Neuronal stem cell (in vitro differentiated cells): ENCODE results near the gene RHOV.
A peak's percentile ranks its signal among the peaks of the same experiment; 100 is the strongest.

Experiments used
- DNase-seq: peaks from one replicate; pipeline ENCODE4 v3.0.0-alpha.2; 2013; ENCODE audit warnings: low spot score
- H2AFZ ChIP-seq: one replicate; pipeline ENCODE4 v1.6.1; 2013; ENCODE audit warnings: mild to moderate bottlenecking, low read length, inconsistent platforms
- H2AK5ac ChIP-seq: 2 replicates; pipeline ENCODE4 v1.6.1; 2013; ENCODE audit warnings: low read depth, mild to moderate bottlenecking, inconsistent platforms, low read length, moderate library complexity, mixed read lengths
- H2BK120ac ChIP-seq: 2 replicates; pipeline ENCODE4 v1.6.1; 2013; ENCODE audit warnings: low read depth, mild to moderate bottlenecking, inconsistent platforms, low read length, moderate library complexity, mixed read lengths
- H2BK12ac ChIP-seq: one replicate; pipeline ENCODE4 v1.6.1; 2013; ENCODE audit warnings: low read length, inconsistent platforms
- H2BK15ac ChIP-seq: 2 replicates; pipeline ENCODE4 v1.6.1; 2013; ENCODE audit warnings: mild to moderate bottlenecking, low read length, inconsistent platforms, mixed read lengths
- H2BK5ac ChIP-seq: one replicate; pipeline ENCODE4 v1.6.1; 2013; ENCODE audit warnings: inconsistent platforms, mild to moderate bottlenecking, low read length, moderate library complexity
- H3K14ac ChIP-seq: one replicate; pipeline ENCODE4 v1.6.1; 2013; ENCODE audit warnings: low read length, inconsistent platforms
- H3K18ac ChIP-seq: 2 replicates; pipeline ENCODE4 v1.6.1; 2013; ENCODE audit warnings: low read length, inconsistent platforms
- H3K23ac ChIP-seq: 2 replicates; pipeline ENCODE4 v1.6.1; 2013; ENCODE audit warnings: low read depth, mild to moderate bottlenecking, mixed read lengths, low read length, inconsistent platforms; ENCODE audit not compliant: poor library complexity
- H3K27ac ChIP-seq: replicated peaks from 3 replicates; pipeline ENCODE4 v1.5.1; 2013; ENCODE audit warnings: low read length, inconsistent platforms
- H3K27me3 ChIP-seq, 3 experiments: 2 replicates each; pipeline ENCODE4 v1.6.1; 2013; ENCODE audit warnings: low read length in 3 of 3, mild to moderate bottlenecking in 2 of 3, inconsistent platforms in 1 of 3, low read depth in 1 of 3, mixed read lengths in 1 of 3, moderate library complexity in 1 of 3; ENCODE audit not compliant: control insufficient read depth in 3 of 3, insufficient read depth in 3 of 3
- H3K36me3 ChIP-seq, 2 donors: replicated peaks in 1 of 2; 2 replicates each; pipeline ENCODE4 v1.6.1; 2013; ENCODE audit warnings: low read length in 2 of 2; ENCODE audit not compliant: control insufficient read depth in 2 of 2, insufficient read depth in 2 of 2
- H3K4ac ChIP-seq: 2 replicates; pipeline ENCODE4 v1.6.1; 2013; ENCODE audit warnings: inconsistent platforms, mild to moderate bottlenecking, low read length, moderate library complexity
- H3K4me1 ChIP-seq, 2 donors: 1 replicate in 1 of 2; 2 replicates in 1 of 2; pipeline ENCODE4 v1.6.1; 2013; ENCODE audit warnings: low read length in 2 of 2, low read depth in 1 of 2; ENCODE audit not compliant: control insufficient read depth in 2 of 2, insufficient read depth in 1 of 2
- H3K4me2 ChIP-seq: one replicate; pipeline ENCODE4 v1.6.1; 2013; ENCODE audit warnings: mild to moderate bottlenecking, low read length, inconsistent platforms; ENCODE audit not compliant: insufficient read depth, poor library complexity, severe bottlenecking
- H3K4me3 ChIP-seq, 2 donors: 2 replicates each; pipeline ENCODE4 v1.5.1; 2013; ENCODE audit warnings: low read length in 2 of 2, mild to moderate bottlenecking in 2 of 2, inconsistent platforms in 1 of 2, moderate library complexity in 1 of 2
- H3K79me1 ChIP-seq: one replicate; pipeline ENCODE4 v1.6.1; 2013; ENCODE audit warnings: low read depth, mild to moderate bottlenecking, inconsistent platforms, low read length, moderate library complexity
- H3K9ac ChIP-seq: one replicate; pipeline ENCODE4 v1.6.1; 2013; ENCODE audit warnings: mild to moderate bottlenecking, low read depth, low read length, inconsistent platforms; ENCODE audit not compliant: poor library complexity
- H3K9me3 ChIP-seq, 2 donors: replicated peaks in 1 of 2; 2 replicates each; pipeline versions ENCODE3 to v1.6.1; 2013; ENCODE audit warnings: low read length in 2 of 2, mild to moderate bottlenecking in 2 of 2, inconsistent platforms in 1 of 2, low read depth in 1 of 2, mixed read lengths in 1 of 2, moderate library complexity in 1 of 2; ENCODE audit not compliant: control insufficient read depth in 2 of 2, insufficient read depth in 1 of 2
- H4K8ac ChIP-seq: one replicate; pipeline ENCODE4 v1.6.1; 2013; ENCODE audit warnings: low read depth, mild to moderate bottlenecking, inconsistent platforms, low read length, moderate library complexity
- H4K91ac ChIP-seq: one replicate; pipeline ENCODE4 v1.6.1; 2013; ENCODE audit warnings: low read length, low read depth, mild to moderate bottlenecking, inconsistent platforms; ENCODE audit not compliant: poor library complexity
- WGBS, 2 donors: extraction: QIAGEN DNeasy Blood & Tissue Kit; methylation state at CpG; one replicate each; pipeline ENCODE4 v1.1.7; 2013; ENCODE audit warnings: missing lambda C conversion rate in 2 of 2, mixed read lengths in 1 of 2; ENCODE audit not compliant: insufficient read length in 2 of 2, insufficient replicate concordance in 1 of 2; ENCODE audit errors: extremely low coverage in 2 of 2; 5-methylcytosine and 5-hydroxymethylcytosine counted together

Gene RHOV

DNA sequence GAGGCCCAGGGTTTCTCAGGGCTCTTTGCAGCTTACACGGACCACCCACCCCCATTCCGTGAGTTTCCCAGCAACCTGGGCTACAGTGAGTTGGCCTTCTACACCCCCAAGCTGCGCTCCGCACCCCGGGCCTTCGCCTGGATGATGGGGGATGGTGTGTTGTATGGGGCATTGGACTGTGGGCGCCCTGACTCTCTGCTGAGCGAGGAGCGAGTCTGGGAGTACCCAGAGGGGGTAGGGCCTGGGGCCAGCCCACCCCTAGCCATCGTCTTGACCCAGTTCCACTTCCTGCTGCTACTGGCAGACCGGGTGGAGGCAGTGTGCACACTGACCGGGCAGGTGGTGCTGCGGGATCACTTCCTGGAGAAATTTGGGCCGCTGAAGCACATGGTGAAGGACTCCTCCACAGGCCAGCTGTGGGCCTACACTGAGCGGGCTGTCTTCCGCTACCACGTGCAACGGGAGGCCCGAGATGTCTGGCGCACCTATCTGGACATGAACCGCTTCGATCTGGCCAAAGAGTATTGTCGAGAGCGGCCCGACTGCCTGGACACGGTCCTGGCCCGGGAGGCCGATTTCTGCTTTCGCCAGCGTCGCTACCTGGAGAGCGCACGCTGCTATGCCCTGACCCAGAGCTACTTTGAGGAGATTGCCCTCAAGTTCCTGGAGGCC is 25.6 kb upstream of the RHOV start:
- H2BK120ac ChIP-seq = no peak overlapping the region
- H3K4me3 ChIP-seq = no peak overlapping the region
- no peak overlapping the region for H4K91ac ChIP-seq
- no peak overlapping the region for H3K27ac ChIP-seq
- no peak overlapping the region for H4K8ac ChIP-seq
- no peak overlapping the region for H3K4ac ChIP-seq
- H3K23ac ChIP-seq = no peak overlapping the region
- H2BK12ac ChIP-seq = no peak overlapping the region
- no peak overlapping the region for H2AFZ ChIP-seq
- H3K14ac ChIP-seq = no peak overlapping the region
- H2BK15ac ChIP-seq = no peak overlapping the region
- no peaks in the 10 kb centered on the region for H3K9me3 ChIP-seq
- no peaks in the 10 kb centered on the region for H3K27me3 ChIP-seq
- peaks cover 46 to 74% of the 10 kb centered on the region in 2 donors for H3K36me3 ChIP-seq
- H3K4me1 ChIP-seq = peaks cover 7% of the 10 kb centered on the region in 2 donors
- peaks cover 23% of the 10 kb centered on the region for H3K79me1 ChIP-seq
- H3K9ac ChIP-seq = peak overlapping the region; percentile 21
- DNase-seq = no peak
- no peak overlapping the region for H3K4me2 ChIP-seq
- WGBS, 2 donors = no CpG with 5 or more reads among the region's 33 CpGs
- H3K18ac ChIP-seq = no peak overlapping the region
- H2BK5ac ChIP-seq = no peak overlapping the region
- no peak overlapping the region for H2AK5ac ChIP-seq

DNA sequence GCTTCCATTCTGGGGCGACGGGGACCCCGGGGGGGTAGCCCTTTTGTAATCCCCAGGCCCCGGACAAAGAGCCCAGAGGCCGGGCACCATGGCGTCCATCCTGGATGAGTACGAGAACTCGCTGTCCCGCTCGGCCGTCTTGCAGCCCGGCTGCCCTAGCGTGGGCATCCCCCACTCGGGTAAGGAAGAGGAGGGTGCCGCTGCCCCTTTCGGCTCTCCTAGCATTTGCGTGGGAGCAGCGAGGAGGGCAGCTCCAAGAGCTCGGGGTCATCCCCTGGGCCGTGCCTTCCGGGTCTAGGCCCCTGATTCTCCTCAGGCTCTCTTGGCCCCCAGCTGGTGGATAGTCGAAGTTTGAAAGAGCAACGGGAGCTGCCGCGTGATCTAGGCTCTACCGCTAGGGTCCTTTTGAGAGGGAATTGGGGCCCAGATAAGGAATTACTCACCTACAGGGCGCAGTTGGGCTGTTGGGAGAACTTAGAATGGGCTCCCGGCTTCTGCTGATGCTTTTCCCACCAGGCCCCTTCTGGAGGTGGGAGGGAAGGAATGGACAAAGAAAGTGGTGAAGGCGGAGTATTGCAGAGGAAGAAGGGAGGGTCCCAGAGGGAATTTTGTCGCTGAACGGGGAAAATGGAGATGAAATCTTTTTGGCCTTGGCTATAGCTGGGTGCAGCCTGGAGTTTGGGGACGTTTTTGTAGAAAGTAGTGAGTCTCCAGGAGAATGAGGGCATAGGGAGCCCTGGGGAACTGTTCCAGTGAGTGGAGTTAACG is 20.8 kb upstream of the RHOV start:
- Histone ChIP-seq H3K4me1 (peaks cover 7 to 13% of the 10 kb centered on the region in 2 donors), H2BK12ac (no peak overlapping the region), H2AFZ (peak overlapping the region; percentile 94), H3K18ac (peak overlapping the region; percentile 40), H3K36me3 (peaks cover 15 to 38% of the 10 kb centered on the region in 2 donors), H3K9me3 (no peaks in the 10 kb centered on the region), H3K4ac (no peak overlapping the region), H3K27ac (no peak overlapping the region), H2AK5ac (no peak overlapping the region), H3K27me3 (peaks cover 0 to 9% (median 3%) of the 10 kb centered on the region in 3 experiments), H3K4me3 (peak overlapping the region; percentile 88 to 96), H3K23ac (no peak overlapping the region), H3K79me1 (peaks cover 9% of the 10 kb centered on the region), H2BK15ac (no peak overlapping the region), H2BK5ac (no peak overlapping the region), H4K8ac (no peak overlapping the region), H3K14ac (peak overlapping the region; percentile 73), H3K4me2 (peak overlapping the region; percentile 83), H2BK120ac (no peak overlapping the region), H4K91ac (no peak overlapping the region), H3K9ac (peak overlapping the region; percentile 87)
- DNase-seq = peak; percentile 50
- no CpG with 5 or more reads among the region's 33 CpGs for WGBS, 2 donors

DNA sequence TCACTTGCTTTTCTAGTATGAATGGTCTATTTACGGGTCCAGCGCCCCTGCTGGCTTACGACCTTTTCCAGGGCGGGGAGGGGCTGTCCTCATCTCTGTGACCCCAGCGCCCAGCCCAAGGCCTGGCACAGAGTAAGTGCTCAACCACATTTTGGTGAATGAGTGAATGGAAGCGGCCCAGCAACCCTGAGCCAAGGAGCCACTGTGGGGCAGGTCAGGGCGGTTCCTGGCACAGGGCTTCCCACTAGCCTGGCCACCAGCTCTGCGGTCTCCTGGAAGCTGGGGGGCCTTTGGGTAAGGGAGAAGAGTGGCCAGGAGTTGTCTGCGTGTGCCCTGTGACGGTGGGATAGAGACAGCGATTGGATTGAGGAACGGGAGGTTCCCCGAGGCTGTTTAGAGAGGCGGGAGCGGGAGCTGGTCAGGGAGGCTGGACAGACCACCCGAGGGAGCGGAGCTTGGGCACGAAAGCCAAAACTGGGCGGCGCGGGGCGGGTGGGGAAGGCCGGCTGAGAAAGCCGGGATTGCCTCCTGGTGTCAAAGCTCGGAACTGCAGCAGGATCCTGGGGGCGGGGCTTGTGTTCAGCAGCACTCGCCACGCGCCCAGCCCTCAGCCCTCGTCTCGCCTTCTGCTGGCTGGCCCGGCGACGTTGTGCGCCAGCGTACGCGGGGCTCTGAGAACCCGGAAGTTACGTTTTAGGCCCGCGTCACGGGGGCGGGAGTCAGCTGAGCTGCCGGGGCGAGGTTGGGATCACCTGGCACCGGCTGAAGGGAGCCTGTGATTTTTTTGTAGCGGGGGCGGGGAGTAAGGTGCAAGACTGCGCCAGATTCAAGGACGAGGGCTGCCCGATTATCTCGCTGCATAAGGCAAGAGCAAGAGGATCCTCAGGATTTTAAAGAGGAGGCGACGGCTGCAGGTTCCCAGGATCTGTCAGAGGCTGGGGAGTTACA is 20.0 kb upstream of the RHOV start, which contains the start of gene VPS18:
Gene VPS18, plus strand, starts transcription at position 718 of the 948 bp plus-strand sequence. CDS start 319 bp downstream, outside the sequence.
- no CpG with 5 or more reads among the region's 55 CpGs for WGBS, 2 donors
- Histone ChIP-seq H2AK5ac (peak within 1 kb of the TSS; percentile 32), H3K4ac (peak within 1 kb of the TSS; percentile 44), H3K27ac (no peak within 1 kb of the TSS), H3K23ac (peak within 1 kb of the TSS; percentile 49), H3K9ac (peak within 1 kb of the TSS; percentile 87), H3K79me1 (peaks cover 4% of the 10 kb centered on the region), H3K18ac (peak within 1 kb of the TSS; percentile 92), H2BK12ac (peak within 1 kb of the TSS; percentile 69), H3K36me3 (peaks cover 8 to 29% of the 10 kb centered on the region in 2 donors), H2AFZ (peak within 1 kb of the TSS; percentile 94), H4K8ac (peak within 1 kb of the TSS; percentile 78), H3K27me3 (peaks cover 0 to 9% (median 3%) of the 10 kb centered on the region in 3 experiments), H3K4me3 (peak within 1 kb of the TSS; percentile 88 to 96), H3K14ac (peak within 1 kb of the TSS; percentile 90), H3K9me3 (no peaks in the 10 kb centered on the region), H2BK120ac (no peak within 1 kb of the TSS), H2BK5ac (peak within 1 kb of the TSS; percentile 78), H4K91ac (no peak within 1 kb of the TSS), H3K4me1 (peaks cover 7 to 13% of the 10 kb centered on the region in 2 donors), H3K4me2 (peak within 1 kb of the TSS; percentile 83), H2BK15ac (peak within 1 kb of the TSS; percentile 62)
- DNase-seq = peak; percentile 97
